PC-9 (cell line): ENCODE measurements around the gene UIMC1. TPM values are rescaled to one million over a fixed set of nuclear protein-coding genes. Genes with fewer than 3 reads are reported as not detected.

Experiments used
- BruUV-seq: library from RNA; stranded (reverse); fragments of 400-500 nt; replicated peaks from 2 replicates; lab custom pipeline; 2021; lab: Mats Ljungman, UMichigan
- CTCF ChIA-PET: fragments of 300-600 bp; sonication (Branson Sonifier 250); formaldehyde crosslinking; loops from one replicate; lab custom pipeline; 2022; ENCODE audit warnings: antibody characterized with exemption; lab: Charles Lee
- POLR2A ChIA-PET: fragments of 300-600 bp; sonication (Branson Sonifier 250); formaldehyde crosslinking; loops from one replicate; lab custom pipeline; 2022; ENCODE audit warnings: antibody characterized with exemption; ENCODE audit not compliant: unreplicated experiment; lab: Charles Lee
- DNase-seq, 2 experiments: peaks; one replicate each; pipeline versions ENCODE4 v3.0.0 to v3.0.0-alpha.2; 2015 to 2022; ENCODE audit warnings: mixed read lengths in 1 of 2
- H2AFZ ChIP-seq: fragments of 200-600 bp; sonication (generic); 2 replicates; pipeline ENCODE4 v1.8.1; 2017; ENCODE audit warnings: antibody characterized with exemption
- H3F3A ChIP-seq: fragments of 200-600 bp; sonication (generic); 2 replicates; pipeline ENCODE4 v1.8.1; 2017; ENCODE audit warnings: antibody characterized with exemption, mild to moderate bottlenecking, low read depth; ENCODE audit not compliant: insufficient read depth
- H3K27ac ChIP-seq: fragments of 200-600 bp; sonication (generic); 2 replicates; pipeline ENCODE4 v1.6.1; 2016; ENCODE audit warnings: mixed run types
- H3K27me3 ChIP-seq: fragments of 200-600 bp; sonication (generic); 2 replicates; pipeline ENCODE4 v1.6.1; 2016; ENCODE audit warnings: low read depth, mixed run types; ENCODE audit not compliant: insufficient read depth
- H3K36me3 ChIP-seq: fragments of 200-600 bp; sonication (generic); 2 replicates; pipeline ENCODE4 v1.6.1; 2016; ENCODE audit warnings: low read depth, mixed run types
- H3K4me1 ChIP-seq: fragments of 200-600 bp; sonication (generic); replicated peaks from 2 replicates; pipeline ENCODE4 v1.6.1; 2016; ENCODE audit warnings: mixed run types; ENCODE audit not compliant: insufficient read depth
- H3K4me2 ChIP-seq: fragments of 200-600 bp; sonication (generic); 2 replicates; pipeline ENCODE4 v1.6.1; 2017; ENCODE audit warnings: mixed run types
- H3K4me3 ChIP-seq: fragments of 200-600 bp; sonication (generic); 2 replicates; pipeline ENCODE4 v1.6.1; 2016; ENCODE audit warnings: mixed run types
- H3K79me2 ChIP-seq: fragments of 200-600 bp; sonication (generic); 2 replicates; pipeline ENCODE4 v1.6.1; 2017; ENCODE audit warnings: low read depth, mixed run types
- H3K9me2 ChIP-seq: fragments of 200-600 bp; sonication (generic); 2 replicates; pipeline ENCODE4 v1.8.1; 2017; ENCODE audit warnings: mild to moderate bottlenecking; ENCODE audit not compliant: insufficient read depth
- H3K9me3 ChIP-seq: fragments of 200-600 bp; sonication (generic); 2 replicates; pipeline ENCODE4 v1.8.1; 2016; ENCODE audit warnings: low read depth; ENCODE audit not compliant: insufficient read depth
- H4K20me1 ChIP-seq: fragments of 200-600 bp; sonication (generic); 2 replicates; pipeline ENCODE4 v1.8.1; 2017; ENCODE audit not compliant: insufficient read depth
- EZH2 ChIP-seq: fragments of 200-600 bp; sonication (generic); IDR thresholded peaks from 2 replicates; pipeline ENCODE4 v1.8.0; 2017; ENCODE audit warnings: antibody characterized with exemption, low read depth
- intact Hi-C: fragments of 100-400 bp; cut with micrococcal nuclease; formaldehyde crosslinking; loops from one replicate; pipeline ENCODE4 v1.10.0; 2022; ENCODE audit not compliant: unreplicated experiment
- total RNA-seq: library from RNA; stranded (reverse); gene quantifications from 2 replicates; pipeline ENCODE4 v1.2.3, GENCODE V29; 2021
- TF ChIP-seq, protein P1 (sequence below): fragments of 200-600 bp; sonication (generic); conservative IDR thresholded peaks from 2 replicates; pipeline ENCODE4 v1.6.1; 2017; ENCODE audit warnings: mixed run types, antibody characterized with exemption, mild to moderate bottlenecking, moderate library complexity

Gene UIMC1
- total RNA-seq, 1 experiment from 2014 or later: 48.3 TPM

DNA sequence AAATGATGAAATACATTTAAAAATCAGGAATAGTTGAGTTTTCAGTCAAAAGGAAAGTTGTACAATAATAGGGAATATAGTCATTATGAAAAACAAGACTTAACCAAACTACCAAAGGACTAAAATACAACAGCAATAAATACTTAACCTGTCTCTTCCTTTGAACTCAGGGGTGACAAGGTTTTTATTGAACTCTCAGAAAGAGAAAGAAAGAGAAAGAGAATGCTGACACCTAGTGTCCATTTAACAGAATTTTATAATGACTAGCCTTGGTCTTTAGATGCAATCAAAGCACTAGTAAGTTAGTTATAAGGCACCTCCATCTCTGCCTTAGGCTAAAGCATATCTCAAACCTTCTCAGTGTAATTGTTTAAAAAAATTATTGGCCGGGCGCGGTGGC is 47.5 kb downstream of the UIMC1 start:
- Histone ChIP-seq H3K27me3 (no peaks in the 10 kb centered on the region), H3K4me3 (no peak overlapping the region), H2AFZ (no peak overlapping the region), H3K9me2 (no peaks in the 10 kb centered on the region), H3K27ac (no peak overlapping the region), H3K79me2 (0 out of 2 replicates have a peak, but pooled peaks cover 4% of the 10 kb centered on the region), H3K9me3 (no peaks in the 10 kb centered on the region), H3K4me1 (no peaks in the 10 kb centered on the region), H3F3A (peaks cover 8% of the 10 kb centered on the region; the same call in 1 of the 2 replicates), H3K36me3 (peaks cover 10% of the 10 kb centered on the region; the same call in 1 of the 2 replicates), H4K20me1 (no peaks in the 10 kb centered on the region; the same call in none of the 2 replicates), H3K4me2 (no peak overlapping the region)
- ChIA-PET CTCF (interaction anchor here (0.5 to 1.4 kb wide), 3 partner anchors 150 to 298 kb away, joined by 3 to 5 read pairs (median 4); no protein-coding TSS in a partner anchor), POLR2A (no interaction called here)
- no peak for TF ChIP-seq EZH2
- TF ChIP-seq, protein P1, sequence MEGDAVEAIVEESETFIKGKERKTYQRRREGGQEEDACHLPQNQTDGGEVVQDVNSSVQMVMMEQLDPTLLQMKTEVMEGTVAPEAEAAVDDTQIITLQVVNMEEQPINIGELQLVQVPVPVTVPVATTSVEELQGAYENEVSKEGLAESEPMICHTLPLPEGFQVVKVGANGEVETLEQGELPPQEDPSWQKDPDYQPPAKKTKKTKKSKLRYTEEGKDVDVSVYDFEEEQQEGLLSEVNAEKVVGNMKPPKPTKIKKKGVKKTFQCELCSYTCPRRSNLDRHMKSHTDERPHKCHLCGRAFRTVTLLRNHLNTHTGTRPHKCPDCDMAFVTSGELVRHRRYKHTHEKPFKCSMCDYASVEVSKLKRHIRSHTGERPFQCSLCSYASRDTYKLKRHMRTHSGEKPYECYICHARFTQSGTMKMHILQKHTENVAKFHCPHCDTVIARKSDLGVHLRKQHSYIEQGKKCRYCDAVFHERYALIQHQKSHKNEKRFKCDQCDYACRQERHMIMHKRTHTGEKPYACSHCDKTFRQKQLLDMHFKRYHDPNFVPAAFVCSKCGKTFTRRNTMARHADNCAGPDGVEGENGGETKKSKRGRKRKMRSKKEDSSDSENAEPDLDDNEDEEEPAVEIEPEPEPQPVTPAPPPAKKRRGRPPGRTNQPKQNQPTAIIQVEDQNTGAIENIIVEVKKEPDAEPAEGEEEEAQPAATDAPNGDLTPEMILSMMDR: peak; percentile 74
- no TSS peak for BruUV-seq
- DNase-seq: peak in 1 of 2 experiments; percentile 54
- intact Hi-C loops: loop anchor here (2.0 to 5.0 kb wide), 3 partner anchors 146 to 387 kb away; no protein-coding TSS in a partner anchor

- TF ChIP-seq, protein P1: no peak
- no peak for TF ChIP-seq EZH2
- Histone ChIP-seq H2AFZ (no peak overlapping the region), H3F3A (peaks cover 8% of the 10 kb centered on the region), H3K79me2 (0 out of 2 replicates have a peak, but pooled peaks cover 4% of the 10 kb centered on the region), H3K27ac (no peak overlapping the region), H3K4me2 (no peak overlapping the region), H3K4me3 (no peak overlapping the region), H3K9me3 (no peaks in the 10 kb centered on the region), H3K36me3 (peaks cover 14% of the 10 kb centered on the region; the same call in 1 of the 2 replicates), H3K4me1 (no peaks in the 10 kb centered on the region), H3K27me3 (no peaks in the 10 kb centered on the region), H3K9me2 (no peaks in the 10 kb centered on the region), H4K20me1 (no peaks in the 10 kb centered on the region; the same call in none of the 2 replicates)
- BruUV-seq: no TSS peak
- intact Hi-C loops: loop anchor here (5.0 kb wide), 1 partner anchor 384 kb away; no protein-coding TSS in a partner anchor
- no peak for DNase-seq
- POLR2A ChIA-PET: no interaction called here
- CTCF ChIA-PET: no interaction called here
Measured at GRCh38 chr5:176956756-176957155, 49.8 kb downstream of the UIMC1 start.

DNA sequence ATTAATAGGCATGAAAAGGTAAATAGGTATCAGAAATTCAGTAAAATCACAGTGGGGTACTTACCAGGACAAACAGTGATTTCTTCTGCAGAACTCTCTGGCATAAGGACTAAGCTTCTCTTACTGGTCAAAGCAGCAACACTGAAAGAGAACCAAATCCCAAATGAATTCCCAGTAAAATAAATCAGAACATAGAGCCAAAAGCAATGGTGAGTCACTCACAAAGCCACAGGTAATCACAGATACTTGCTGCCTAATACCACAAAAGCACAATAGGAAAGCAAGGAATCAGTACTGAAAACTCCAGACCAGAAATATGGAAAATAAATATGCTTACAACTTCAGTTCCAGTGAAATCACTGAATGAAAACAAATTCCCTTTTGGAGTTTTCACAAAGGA is 50.7 kb downstream of the UIMC1 start:
- intact Hi-C loops: loop anchor here (5.0 kb wide), 1 partner anchor 384 kb away; no protein-coding TSS in a partner anchor
- no TSS peak for BruUV-seq
- DNase-seq: no peak
- TF ChIP-seq, protein P1: no peak
- no peak for TF ChIP-seq EZH2
- Histone ChIP-seq H3K9me2 (no peaks in the 10 kb centered on the region), H3K27me3 (no peaks in the 10 kb centered on the region), H3K9me3 (no peaks in the 10 kb centered on the region), H3K4me2 (no peak overlapping the region), H3K27ac (no peak overlapping the region), H3K4me1 (no peaks in the 10 kb centered on the region), H3F3A (peaks cover 8% of the 10 kb centered on the region), H3K36me3 (peaks cover 21% of the 10 kb centered on the region; the same call in 1 of the 2 replicates), H3K79me2 (0 out of 2 replicates have a peak, but pooled peaks cover 4% of the 10 kb centered on the region), H2AFZ (no peak overlapping the region), H3K4me3 (no peak overlapping the region), H4K20me1 (no peaks in the 10 kb centered on the region; the same call in none of the 2 replicates)
- CTCF ChIA-PET: no interaction called here
- POLR2A ChIA-PET: no interaction called here
